Mucosa of descending colon (tissue), 3 donors: ENCODE data around the gene TGDS. TPM values are rescaled to one million over a fixed set of nuclear protein-coding genes. Genes with fewer than 3 reads are reported as not detected.
"Not testable (repeated sequence)": the region's sequence is repeated elsewhere in the genome, so short reads cannot be mapped to it uniquely, and the experiment has no call there.

Experiments
- ATAC-seq: fragments of 200-7000 bp; cut with Tn5 transposase; one replicate; pipeline ENCODE4 v1.9.1; 2020; ENCODE audit warnings: mild to moderate bottlenecking, moderate library complexity
- DNase-seq, 3 donors: peaks; one replicate each; pipeline ENCODE4 v3.0.0-alpha.2; 2020
- H3K36me3 ChIP-seq: fragments of 200-600 bp; one replicate; pipeline ENCODE4 v1.8.0; 2021; ENCODE audit warnings: low read depth, mild to moderate bottlenecking
- H3K4me1 ChIP-seq: fragments of 200-600 bp; one replicate; pipeline ENCODE4 v1.8.0; 2021; ENCODE audit warnings: low read depth, mild to moderate bottlenecking
- H3K4me3 ChIP-seq: fragments of 200-600 bp; one replicate; pipeline ENCODE4 v1.8.0; 2021; ENCODE audit warnings: mild to moderate bottlenecking
- H3K9me3 ChIP-seq: fragments of 200-600 bp; one replicate; pipeline ENCODE4 v1.8.0; 2021; ENCODE audit warnings: mild to moderate bottlenecking
- intact Hi-C, 2 donors: fragments of 100-400 bp; cut with DNase I in 1 of 2; cut with micrococcal nuclease in 1 of 2; formaldehyde crosslinking; loops; one replicate each; pipeline versions ENCODE4 v1.11.0 to v1.11.1; 2022; cut with DNase I, micrococcal nuclease
- total RNA-seq, 3 donors: library from RNA; stranded (reverse); fragmentation: NEBNext Ultra II Directional in 2 of 3; extraction: Animal tissue kit (Norgen Biotek cat#: 25700) in 2 of 3; gene quantifications; one replicate each; pipeline versions ENCODE4 v1.2.1 to v1.2.4, GENCODE V29; 2021 to 2023
- TF ChIP-seq, protein P1 (sequence below): fragments of 200-600 bp; IDR thresholded peaks from one replicate; pipeline ENCODE4 v1.8.0; 2022; ENCODE audit warnings: antibody characterized with exemption, mild to moderate bottlenecking
- donor health status: DM: no; HTN: no; CAD: no; lungs with moderate emphysema.
- donor health status: DM: no; HTN: no; CAD: no.
- donor health status: DM: no; HTN: yes; CAD: no.

TGDS gene
- total RNA-seq, 3 donors from 2014 or later = 6.7 to 8.7 (median 7.2) TPM

DNA sequence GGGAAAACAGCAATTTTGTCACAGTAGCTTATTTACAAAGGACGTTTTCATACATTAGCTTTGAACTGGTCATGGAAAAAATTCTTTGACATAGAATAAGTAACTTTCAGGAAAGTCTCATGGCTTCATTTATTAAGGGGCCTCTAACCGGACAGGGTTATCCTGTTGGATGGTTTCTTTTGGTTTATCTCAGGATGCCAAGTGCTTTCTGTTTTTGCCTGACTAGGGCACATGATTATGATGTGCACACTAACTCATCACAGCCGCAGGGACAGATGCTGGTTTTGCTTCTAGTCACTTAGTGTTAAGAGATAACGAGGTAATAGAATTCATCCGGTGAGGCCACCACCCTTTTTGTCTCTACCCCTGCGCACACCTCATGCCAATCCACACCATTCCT, 53.0 kb downstream of the TGDS start:
- TF ChIP-seq, protein P1, sequence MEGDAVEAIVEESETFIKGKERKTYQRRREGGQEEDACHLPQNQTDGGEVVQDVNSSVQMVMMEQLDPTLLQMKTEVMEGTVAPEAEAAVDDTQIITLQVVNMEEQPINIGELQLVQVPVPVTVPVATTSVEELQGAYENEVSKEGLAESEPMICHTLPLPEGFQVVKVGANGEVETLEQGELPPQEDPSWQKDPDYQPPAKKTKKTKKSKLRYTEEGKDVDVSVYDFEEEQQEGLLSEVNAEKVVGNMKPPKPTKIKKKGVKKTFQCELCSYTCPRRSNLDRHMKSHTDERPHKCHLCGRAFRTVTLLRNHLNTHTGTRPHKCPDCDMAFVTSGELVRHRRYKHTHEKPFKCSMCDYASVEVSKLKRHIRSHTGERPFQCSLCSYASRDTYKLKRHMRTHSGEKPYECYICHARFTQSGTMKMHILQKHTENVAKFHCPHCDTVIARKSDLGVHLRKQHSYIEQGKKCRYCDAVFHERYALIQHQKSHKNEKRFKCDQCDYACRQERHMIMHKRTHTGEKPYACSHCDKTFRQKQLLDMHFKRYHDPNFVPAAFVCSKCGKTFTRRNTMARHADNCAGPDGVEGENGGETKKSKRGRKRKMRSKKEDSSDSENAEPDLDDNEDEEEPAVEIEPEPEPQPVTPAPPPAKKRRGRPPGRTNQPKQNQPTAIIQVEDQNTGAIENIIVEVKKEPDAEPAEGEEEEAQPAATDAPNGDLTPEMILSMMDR = no peak
- no peaks in the 10 kb centered on the region for H3K4me1 ChIP-seq
- H3K36me3 ChIP-seq = no peaks in the 10 kb centered on the region
- H3K4me3 ChIP-seq = no peak overlapping the region
- ATAC-seq (no peak), DNase-seq (no peak)
- intact Hi-C loops = no loop called here
- H3K9me3 ChIP-seq = no peaks in the 10 kb centered on the region

DNA sequence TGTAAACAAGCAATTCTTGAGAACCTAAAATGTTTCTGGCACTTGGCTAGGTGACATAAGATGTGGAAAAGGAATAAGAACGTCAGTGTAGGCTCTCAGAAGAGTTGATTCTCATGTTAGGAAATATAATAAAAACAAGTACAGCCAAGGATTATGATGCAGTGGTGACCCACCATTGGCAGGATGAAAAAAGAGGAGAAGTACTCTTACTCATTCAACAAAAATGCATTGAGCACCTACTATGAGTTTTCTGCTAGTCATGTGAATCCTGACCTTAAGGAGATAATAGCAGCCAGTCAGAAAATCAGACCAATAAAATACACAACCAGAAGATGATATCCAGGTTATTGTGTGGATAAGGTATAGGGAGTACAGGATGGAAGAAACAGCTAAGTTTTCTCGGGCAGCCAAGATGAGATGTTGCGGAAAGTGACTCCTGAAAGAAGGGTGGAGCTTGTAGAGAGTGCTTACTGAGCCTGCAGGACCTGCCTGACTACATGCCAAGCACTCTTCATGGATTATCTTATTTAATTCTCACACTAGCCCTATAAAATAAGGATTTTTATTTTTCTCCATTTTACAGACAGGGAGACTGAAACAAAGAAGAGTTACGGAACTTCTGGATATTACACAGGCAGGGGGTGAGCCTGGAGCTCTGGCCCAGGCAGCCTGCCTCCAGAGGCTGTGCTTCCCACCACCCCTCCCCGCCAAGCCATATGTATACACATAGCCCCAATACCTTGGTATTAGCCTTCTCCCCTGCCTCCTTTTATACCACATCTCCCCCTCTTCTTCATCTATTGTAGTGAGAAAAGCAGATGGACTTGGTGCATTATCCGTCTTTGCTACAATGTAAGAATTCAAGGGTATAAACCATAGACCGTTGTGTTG, 58.0 kb downstream of the TGDS start:
- intact Hi-C loops = no loop called here
- Histone ChIP-seq H3K4me3 (no peak overlapping the region), H3K36me3 (no peaks in the 10 kb centered on the region), H3K4me1 (no peaks in the 10 kb centered on the region), H3K9me3 (no peaks in the 10 kb centered on the region)
- TF ChIP-seq, protein P1 = no peak
- DNase-seq (no peak), ATAC-seq (no peak)

DNA sequence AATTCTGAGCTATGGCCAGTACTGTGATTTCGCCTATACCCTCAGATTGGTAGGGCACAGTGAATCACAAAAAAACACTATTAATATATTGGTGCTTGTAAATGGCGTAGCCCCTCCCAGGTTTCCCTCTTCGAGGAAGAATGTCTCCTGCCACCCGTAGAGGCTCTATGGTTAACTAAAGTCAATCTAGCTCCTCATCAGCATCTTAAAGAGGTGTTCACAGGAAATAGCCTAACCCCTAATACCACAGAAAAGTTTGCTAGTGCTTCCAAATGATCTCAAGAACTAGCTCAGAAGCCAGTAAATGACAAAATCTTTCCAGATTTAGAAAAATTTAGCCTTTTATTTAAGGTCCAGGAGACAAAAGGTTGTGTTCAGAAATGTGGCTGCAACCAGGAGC, 60.2 kb downstream of the TGDS start:
- Histone ChIP-seq H3K4me1 (no peaks in the 10 kb centered on the region), H3K9me3 (no peaks in the 10 kb centered on the region), H3K4me3 (no peak overlapping the region), H3K36me3 (no peaks in the 10 kb centered on the region)
- DNase-seq = no peak
- TF ChIP-seq, protein P1 = no peak
- ATAC-seq = no peak
- intact Hi-C loops = no loop called here

DNA sequence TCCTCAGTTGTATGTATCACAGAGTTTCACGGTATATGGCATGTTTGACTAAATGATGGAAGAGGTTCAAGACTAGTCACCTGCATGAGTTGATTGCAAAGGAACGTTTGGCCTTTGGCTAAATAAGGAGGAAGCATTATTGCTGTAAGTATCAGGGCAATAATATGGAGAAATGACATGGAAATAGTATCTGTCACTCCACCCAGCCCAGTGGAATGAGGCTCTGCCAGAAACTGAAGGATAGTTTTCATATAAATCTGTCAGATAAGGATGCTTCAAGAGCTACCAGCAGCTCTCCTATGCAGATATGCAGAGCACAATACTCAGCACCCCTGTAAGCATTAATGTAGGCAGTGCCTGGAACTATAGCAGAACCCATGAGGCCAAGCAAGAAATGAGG, 60.7 kb downstream of the TGDS start:
- intact Hi-C loops = no loop called here
- no peak for DNase-seq
- H3K4me1 ChIP-seq = no peaks in the 10 kb centered on the region
- TF ChIP-seq, protein P1 = no peak
- no peak for ATAC-seq
- no peaks in the 10 kb centered on the region for H3K9me3 ChIP-seq
- no peaks in the 10 kb centered on the region for H3K36me3 ChIP-seq
- no peak overlapping the region for H3K4me3 ChIP-seq

DNA sequence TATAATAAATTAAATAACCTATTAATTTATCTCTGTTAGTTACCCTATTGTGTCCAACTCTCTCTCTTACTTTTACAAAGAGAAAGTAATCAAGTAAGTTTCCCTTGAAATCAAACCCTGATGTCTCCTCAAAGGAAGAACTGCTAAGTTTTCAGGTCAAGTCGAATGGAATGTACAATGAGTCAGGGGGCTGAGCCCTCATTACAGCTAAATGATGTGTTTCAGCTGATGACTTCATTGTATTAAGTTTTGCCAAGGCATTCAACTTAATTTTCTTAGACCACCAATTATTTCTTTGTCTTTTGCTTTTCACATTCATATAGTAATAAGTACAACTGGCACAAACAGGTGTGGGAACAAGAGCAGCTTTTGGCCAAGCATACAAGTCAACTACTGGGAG, 61.8 kb downstream of the TGDS start:
- H3K9me3 ChIP-seq = no peaks in the 10 kb centered on the region
- no peaks in the 10 kb centered on the region for H3K36me3 ChIP-seq
- intact Hi-C loops = no loop called here
- no peak overlapping the region for H3K4me3 ChIP-seq
- ATAC-seq (no peak), DNase-seq (no peak)
- H3K4me1 ChIP-seq = no peaks in the 10 kb centered on the region
- TF ChIP-seq, protein P1 = no peak

DNA sequence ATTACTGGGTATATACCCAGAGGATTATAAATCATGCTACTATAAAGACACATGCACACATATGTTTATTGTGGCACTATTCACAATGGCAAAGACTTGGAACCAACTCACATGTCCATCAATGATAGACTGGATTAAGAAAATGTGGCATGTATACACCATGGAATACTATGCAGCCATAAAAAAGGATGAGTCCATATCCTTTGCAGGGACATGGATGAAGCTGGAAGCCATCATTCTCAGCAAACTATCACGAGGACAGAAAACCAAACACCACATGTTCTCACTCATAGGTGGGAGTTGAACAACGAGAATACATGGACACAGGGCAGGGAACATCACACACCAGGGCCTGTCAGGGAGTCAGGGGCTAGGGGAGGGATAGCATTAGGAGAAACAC, 63.7 kb downstream of the TGDS start:
- DNase-seq, H3K4me1 ChIP-seq, H3K9me3 ChIP-seq, intact Hi-C loops, ATAC-seq, H3K36me3 ChIP-seq, H3K4me3 ChIP-seq: not testable (repeated sequence)

DNA sequence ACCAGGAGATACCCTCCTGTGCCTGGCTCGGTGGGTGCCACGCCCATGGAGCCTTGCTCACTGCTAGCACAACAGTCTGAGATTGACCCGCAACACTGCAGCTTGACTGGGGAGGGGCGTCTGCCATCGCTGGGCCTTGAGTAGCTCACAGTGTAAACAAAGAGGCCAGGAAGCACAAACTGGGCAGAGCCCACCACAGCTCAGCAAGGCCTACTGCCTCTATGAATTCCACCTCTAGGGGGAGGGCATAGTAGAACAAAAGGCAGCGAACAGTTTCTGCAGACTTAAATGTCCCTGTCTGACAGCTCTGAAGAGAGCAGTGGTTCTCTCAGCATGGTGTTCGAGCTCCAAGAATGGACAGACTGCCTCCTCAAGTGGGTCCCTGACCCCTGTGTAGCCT, 69.0 kb downstream of the TGDS start:
- DNase-seq, ATAC-seq: not testable (repeated sequence)

More for the DNA sequence above, 69.0 kb downstream of the TGDS start:
- H3K36me3 ChIP-seq, H3K4me3 ChIP-seq, H3K9me3 ChIP-seq, H3K4me1 ChIP-seq, intact Hi-C loops: not testable (repeated sequence)
